Jurkat, Clone E6-1 (cell line): ENCODE measurements around the gene TMEM270. TPM values are rescaled to one million over a fixed set of nuclear protein-coding genes. Genes with fewer than 3 reads are reported as not detected.
"Not testable (repeated sequence)": the region's sequence is repeated elsewhere in the genome, so short reads cannot be mapped to it uniquely, and the experiment has no call there.

Source experiments
- DNase-seq: peaks from one replicate; pipeline ENCODE4 v3.0.0-alpha.2; 2011; ENCODE audit warnings: low read depth, low spot score
- H3K4me3 ChIP-seq: 2 replicates; pipeline ENCODE4 v1.5.1; 2011; ENCODE audit warnings: mild to moderate bottlenecking, low read length, control low read depth, moderate library complexity
- polyA plus RNA-seq: library from polyadenylated mRNA; unstranded; fragments of >200 nt; gene quantifications from one replicate; pipeline ENCODE4 v1.2.1, GENCODE V29; 2012; ENCODE audit warnings: missing spikeins; ENCODE audit not compliant: insufficient read length, insufficient read depth

The TMEM270 gene
- polyA plus RNA-seq = not detected

GRCh38 chr7:73860859-73861258, at the start of gene TMEM270:
TSS of gene TMEM270 (plus strand) at chr7:73861159. CDS start at chr7:73861195, 36 bp downstream.
- no peak for DNase-seq
- H3K4me3 ChIP-seq = no peak within 1 kb of the TSS

GRCh38 chr7:73811760-73812168, 49.2 kb upstream of the TMEM270 start:
- no peak for DNase-seq
- no peak overlapping the region for H3K4me3 ChIP-seq

GRCh38 chr7:73812996-73813395, 48.0 kb upstream of the TMEM270 start:
- DNase-seq = no peak
- no peak overlapping the region for H3K4me3 ChIP-seq

GRCh38 chr7:73815436-73815835, 45.5 kb upstream of the TMEM270 start:
- H3K4me3 ChIP-seq = no peak overlapping the region
- no peak for DNase-seq

- no peak for DNase-seq
- no peak overlapping the region for H3K4me3 ChIP-seq
Observed at GRCh38 chr7:73817121-73817520, 43.8 kb upstream of the TMEM270 start.

- H3K4me3 ChIP-seq = no peak overlapping the region
- DNase-seq = no peak
Observed at GRCh38 chr7:73820013-73820412, 40.9 kb upstream of the TMEM270 start.

- H3K4me3 ChIP-seq, DNase-seq: not testable (repeated sequence)
Observed at GRCh38 chr7:73821597-73822285, 39.2 kb upstream of the TMEM270 start.

- DNase-seq = no peak
- no peak overlapping the region for H3K4me3 ChIP-seq
Observed at GRCh38 chr7:73822319-73823173, 38.4 kb upstream of the TMEM270 start.

- no peak overlapping the region for H3K4me3 ChIP-seq
- DNase-seq = no peak
Observed at GRCh38 chr7:73823257-73823656, 37.7 kb upstream of the TMEM270 start.

- no peak overlapping the region for H3K4me3 ChIP-seq
Observed at GRCh38 chr7:73823873-73824592, 36.9 kb upstream of the TMEM270 start.

GRCh38 chr7:73824986-73825385, 36.0 kb upstream of the TMEM270 start:
- no peak overlapping the region for H3K4me3 ChIP-seq
- DNase-seq = no peak

More at GRCh38 chr7:73823873-73824592, 36.9 kb upstream of the TMEM270 start:
- no peak for DNase-seq

GRCh38 chr7:73827567-73828106, 33.3 kb upstream of the TMEM270 start:
- DNase-seq = no peak
- no peak overlapping the region for H3K4me3 ChIP-seq

- H3K4me3 ChIP-seq = no peak overlapping the region
- DNase-seq = no peak
Observed at GRCh38 chr7:73828107-73828803, 32.7 kb upstream of the TMEM270 start.

GRCh38 chr7:73828972-73829371, 32.0 kb upstream of the TMEM270 start:
- DNase-seq = no peak
- no peak overlapping the region for H3K4me3 ChIP-seq

- no peak for DNase-seq
- H3K4me3 ChIP-seq = no peak overlapping the region
Observed at GRCh38 chr7:73829505-73829904, 31.5 kb upstream of the TMEM270 start.

- no peak for DNase-seq
- no peak overlapping the region for H3K4me3 ChIP-seq
Observed at GRCh38 chr7:73829921-73830680, 30.9 kb upstream of the TMEM270 start.

GRCh38 chr7:73830681-73831583, 30.0 kb upstream of the TMEM270 start, which contains the start of gene CLDN4:
TSS of gene CLDN4 (plus strand) at chr7:73830996. CDS start at chr7:73831202, 206 bp downstream.
- DNase-seq = no peak
- H3K4me3 ChIP-seq = no peak within 1 kb of the TSS
